Measurements from ENCODE around the gene MARCHF7.
"Not testable (repeated sequence)": the region's sequence is repeated elsewhere in the genome, so short reads cannot be mapped to it uniquely, and the experiment has no call there.

MARCHF7 gene

DNA sequence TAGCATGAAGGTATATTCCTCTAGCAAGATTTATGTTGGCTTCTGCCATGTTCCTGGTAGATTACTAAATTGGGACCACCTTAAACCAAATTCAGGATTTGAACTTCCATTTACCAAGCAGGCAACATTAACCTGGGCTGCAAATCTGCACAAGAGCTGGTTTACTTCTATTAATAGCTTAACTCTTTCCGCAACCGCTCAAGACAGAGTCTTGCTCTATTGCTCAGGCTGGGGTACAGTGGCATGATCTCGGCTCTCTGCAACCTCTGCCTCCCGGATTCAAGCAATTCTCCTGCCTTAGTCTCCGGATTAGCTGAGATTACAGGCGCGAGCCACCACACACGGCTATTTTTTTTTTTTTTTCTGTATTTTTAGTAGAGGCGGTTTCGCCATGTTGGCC is 8.4 kb downstream of the MARCHF7 start:
- TF ChIP-seq YY1 (IDR thresholded peaks at IDR 0.05; ENCODE audit: insufficient read depth, insufficient read length) (no peak), ZNF274 (IDR thresholded peaks at IDR 0.05; ENCODE audit: low read depth, low read length) (no peak), SUZ12 (IDR thresholded peaks at IDR 0.05; ENCODE audit: extremely low read depth, insufficient read depth, insufficient read length) (no peak)
- no peak for DNase-seq (ENCODE audit: low read depth, low spot score)
- Histone ChIP-seq H3K36me3 (ENCODE audit: insufficient read depth, insufficient read length, low read length) (peaks cover 82% of the 10 kb centered on the region), H3K4me3 (ENCODE audit: insufficient read length, low read depth) (no peak overlapping the region), H3K9ac (ENCODE audit: insufficient read length, low read depth) (no peak overlapping the region), H3K9me3 (ENCODE audit: insufficient read depth, low read length) (no peaks in the 10 kb centered on the region), H3K4me1 (ENCODE audit: insufficient read depth, insufficient read length) (no peaks in the 10 kb centered on the region), H3K27me3 (ENCODE audit: insufficient read depth, insufficient read length) (no peaks in the 10 kb centered on the region)

DNA sequence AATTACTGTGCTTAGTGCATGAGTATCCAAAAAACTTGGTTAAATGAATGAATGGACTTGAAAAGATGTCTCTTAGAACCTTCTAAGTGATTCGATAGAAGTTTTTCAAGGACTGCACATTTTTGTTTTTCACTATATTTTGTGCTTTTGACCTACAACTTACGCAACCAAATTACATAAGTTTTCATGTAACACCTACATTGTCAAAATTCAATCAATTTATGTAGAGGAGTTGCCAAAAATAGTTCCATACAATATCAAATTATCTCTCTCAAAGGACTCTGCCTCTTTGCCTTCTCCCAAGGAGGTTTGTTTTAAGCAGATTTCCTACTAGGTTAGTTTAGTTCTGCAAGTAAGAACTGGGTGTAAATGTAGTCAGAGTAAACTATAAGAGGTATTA is 10.3 kb downstream of the MARCHF7 start:
- no peaks in the 10 kb centered on the region for H3K4me1 ChIP-seq (ENCODE audit: insufficient read depth, insufficient read length)
- no peaks in the 10 kb centered on the region for H3K9me3 ChIP-seq (ENCODE audit: insufficient read depth, low read length)
- H3K27me3 ChIP-seq (ENCODE audit: insufficient read depth, insufficient read length), result no peaks in the 10 kb centered on the region
- DNase-seq (ENCODE audit: low read depth, low spot score), result no peak
- H3K36me3 ChIP-seq (ENCODE audit: insufficient read depth, insufficient read length, low read length), result peaks cover 68% of the 10 kb centered on the region
- no peak overlapping the region for H3K9ac ChIP-seq (ENCODE audit: insufficient read length, low read depth)
- no peak overlapping the region for H3K4me3 ChIP-seq (ENCODE audit: insufficient read length, low read depth)
- TF ChIP-seq SUZ12 (IDR thresholded peaks at IDR 0.05; ENCODE audit: extremely low read depth, insufficient read depth, insufficient read length) (no peak), YY1 (IDR thresholded peaks at IDR 0.05; ENCODE audit: insufficient read depth, insufficient read length) (no peak), ZNF274 (IDR thresholded peaks at IDR 0.05; ENCODE audit: low read depth, low read length) (no peak)

DNA sequence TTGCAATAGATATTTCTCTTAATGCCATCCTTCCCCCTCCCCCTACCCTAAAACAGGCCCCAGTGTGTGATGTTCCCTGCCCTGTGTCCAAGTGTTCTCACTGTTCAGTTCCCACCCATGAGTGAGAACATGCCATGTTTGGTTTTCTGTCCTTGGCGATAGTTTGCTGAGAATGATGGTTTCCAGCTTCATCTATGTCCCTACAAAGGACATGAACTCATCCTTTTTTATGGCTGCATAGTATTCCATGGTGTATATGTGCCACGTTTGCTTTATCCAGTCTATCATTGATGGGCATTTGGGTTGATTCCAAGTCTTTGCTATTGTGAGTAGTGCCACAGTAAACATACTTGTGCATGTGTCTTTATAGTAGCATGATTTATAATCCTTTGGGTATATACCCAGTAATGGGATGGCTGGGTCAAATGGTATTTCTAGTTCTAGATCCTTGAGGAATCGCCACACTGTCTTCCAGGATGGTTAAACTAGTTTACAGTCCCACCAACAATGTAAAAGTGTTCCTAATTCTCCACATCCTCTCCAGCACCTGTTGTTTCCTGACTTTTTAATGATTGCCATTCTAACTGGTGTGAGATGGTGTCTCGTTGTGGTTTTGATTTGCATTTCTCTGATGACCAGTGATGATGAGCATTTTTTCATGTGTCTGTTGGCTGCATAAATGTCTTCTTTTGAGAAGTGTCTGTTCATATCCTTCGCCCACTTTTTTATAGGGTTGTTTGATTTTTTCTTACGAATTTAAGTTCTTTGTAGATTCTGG is 12.7 kb downstream of the MARCHF7 start:
- DNase-seq (ENCODE audit: low read depth, low spot score); H3K4me3 ChIP-seq (ENCODE audit: insufficient read length, low read depth); H3K4me1 ChIP-seq (ENCODE audit: insufficient read depth, insufficient read length); H3K9me3 ChIP-seq (ENCODE audit: insufficient read depth, low read length); H3K27me3 ChIP-seq (ENCODE audit: insufficient read depth, insufficient read length); H3K9ac ChIP-seq (ENCODE audit: insufficient read length, low read depth): not testable (repeated sequence)
- H3K36me3 ChIP-seq (ENCODE audit: insufficient read depth, insufficient read length, low read length), result peaks cover 67% of the 10 kb centered on the region

DNA sequence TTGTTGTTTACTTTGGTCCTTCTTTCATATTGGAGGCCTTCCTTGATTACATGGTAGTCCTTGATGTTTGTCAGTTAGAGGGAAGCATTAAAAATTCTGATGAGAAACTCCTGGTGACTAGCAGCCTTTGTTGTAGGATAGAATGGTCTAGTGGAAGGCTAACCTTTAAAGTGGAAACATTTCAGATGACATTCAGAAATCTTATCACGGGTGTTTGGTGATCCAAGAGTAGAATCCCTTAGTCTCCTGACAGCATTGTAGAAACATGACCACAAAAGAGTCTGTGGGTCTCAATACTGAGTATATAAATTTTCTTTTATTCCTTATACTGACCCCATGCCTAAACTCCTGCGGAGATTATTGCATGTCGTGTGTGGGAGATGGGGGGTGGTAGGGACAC is 13.4 kb downstream of the MARCHF7 start:
- TF ChIP-seq YY1 (IDR thresholded peaks at IDR 0.05; ENCODE audit: insufficient read depth, insufficient read length), result no peak
- no peak for TF ChIP-seq ZNF274 (IDR thresholded peaks at IDR 0.05; ENCODE audit: low read depth, low read length)
- TF ChIP-seq SUZ12 (IDR thresholded peaks at IDR 0.05; ENCODE audit: extremely low read depth, insufficient read depth, insufficient read length), result no peak
- H3K9me3 ChIP-seq (ENCODE audit: insufficient read depth, low read length), result no peaks in the 10 kb centered on the region
- H3K4me1 ChIP-seq (ENCODE audit: insufficient read depth, insufficient read length), result no peaks in the 10 kb centered on the region
- no peak overlapping the region for H3K9ac ChIP-seq (ENCODE audit: insufficient read length, low read depth)
- no peak overlapping the region for H3K4me3 ChIP-seq (ENCODE audit: insufficient read length, low read depth)
- no peak for DNase-seq (ENCODE audit: low read depth, low spot score)
- H3K36me3 ChIP-seq (ENCODE audit: insufficient read depth, insufficient read length, low read length), result peaks cover 67% of the 10 kb centered on the region
- no peaks in the 10 kb centered on the region for H3K27me3 ChIP-seq (ENCODE audit: insufficient read depth, insufficient read length)

DNA sequence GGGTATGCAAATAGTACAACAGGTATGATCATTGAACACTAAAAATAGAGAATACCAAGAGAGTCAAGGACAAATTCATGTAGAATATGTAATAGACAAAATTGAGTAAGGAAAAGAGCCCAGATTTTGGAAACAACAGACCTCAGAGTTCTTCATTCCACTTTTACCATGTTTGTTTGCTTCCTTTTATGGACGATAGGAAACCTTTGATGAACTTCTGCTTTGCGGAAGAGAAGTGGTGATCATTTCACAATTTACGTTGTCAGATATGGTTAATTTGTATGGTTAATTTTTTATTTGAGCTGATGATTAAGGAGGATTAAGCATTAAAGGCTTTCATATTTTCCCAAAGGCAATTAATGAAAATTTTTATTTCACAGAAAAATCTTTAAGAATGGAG is 16.3 kb downstream of the MARCHF7 start:
- no peak for DNase-seq (ENCODE audit: low read depth, low spot score)
- H3K4me1 ChIP-seq (ENCODE audit: insufficient read depth, insufficient read length), result no peaks in the 10 kb centered on the region
- no peak overlapping the region for H3K4me3 ChIP-seq (ENCODE audit: insufficient read length, low read depth)
- no peaks in the 10 kb centered on the region for H3K27me3 ChIP-seq (ENCODE audit: insufficient read depth, insufficient read length)
- no peak for TF ChIP-seq ZNF274 (IDR thresholded peaks at IDR 0.05; ENCODE audit: low read depth, low read length)
- TF ChIP-seq SUZ12 (IDR thresholded peaks at IDR 0.05; ENCODE audit: extremely low read depth, insufficient read depth, insufficient read length), result no peak
- no peak for TF ChIP-seq YY1 (IDR thresholded peaks at IDR 0.05; ENCODE audit: insufficient read depth, insufficient read length)
- peaks cover 64% of the 10 kb centered on the region for H3K36me3 ChIP-seq (ENCODE audit: insufficient read depth, insufficient read length, low read length)
- no peaks in the 10 kb centered on the region for H3K9me3 ChIP-seq (ENCODE audit: insufficient read depth, low read length)
- H3K9ac ChIP-seq (ENCODE audit: insufficient read length, low read depth), result no peak overlapping the region

DNA sequence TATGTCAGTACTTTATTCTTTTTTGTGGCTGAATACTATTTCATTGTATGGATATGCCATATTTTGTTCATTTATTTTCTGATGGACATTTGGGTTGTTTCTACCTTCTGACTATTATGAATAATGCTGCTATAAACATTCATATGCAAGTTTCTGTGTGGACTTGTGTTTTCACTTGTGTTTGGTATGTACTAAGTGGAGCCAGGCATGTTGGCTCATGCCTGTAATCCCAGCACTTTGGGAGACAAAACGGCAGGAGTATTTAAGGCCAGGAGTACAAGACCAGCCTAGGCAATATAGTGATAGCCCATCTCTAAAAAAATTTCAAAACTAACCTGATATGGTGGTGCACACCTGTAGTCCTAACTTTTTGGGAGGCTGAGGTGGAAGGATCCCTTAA is 23.3 kb downstream of the MARCHF7 start:
- peaks cover 91% of the 10 kb centered on the region for H3K36me3 ChIP-seq (ENCODE audit: insufficient read depth, insufficient read length, low read length)
- no peak for DNase-seq (ENCODE audit: low read depth, low spot score)
- peaks cover 4% of the 10 kb centered on the region for H3K4me1 ChIP-seq (ENCODE audit: insufficient read depth, insufficient read length)
- H3K9me3 ChIP-seq (ENCODE audit: insufficient read depth, low read length), result no peaks in the 10 kb centered on the region
- no peak overlapping the region for H3K4me3 ChIP-seq (ENCODE audit: insufficient read length, low read depth)
- no peak overlapping the region for H3K9ac ChIP-seq (ENCODE audit: insufficient read length, low read depth)
- no peak for TF ChIP-seq SUZ12 (IDR thresholded peaks at IDR 0.05; ENCODE audit: extremely low read depth, insufficient read depth, insufficient read length)
- H3K27me3 ChIP-seq (ENCODE audit: insufficient read depth, insufficient read length), result no peaks in the 10 kb centered on the region

DNA sequence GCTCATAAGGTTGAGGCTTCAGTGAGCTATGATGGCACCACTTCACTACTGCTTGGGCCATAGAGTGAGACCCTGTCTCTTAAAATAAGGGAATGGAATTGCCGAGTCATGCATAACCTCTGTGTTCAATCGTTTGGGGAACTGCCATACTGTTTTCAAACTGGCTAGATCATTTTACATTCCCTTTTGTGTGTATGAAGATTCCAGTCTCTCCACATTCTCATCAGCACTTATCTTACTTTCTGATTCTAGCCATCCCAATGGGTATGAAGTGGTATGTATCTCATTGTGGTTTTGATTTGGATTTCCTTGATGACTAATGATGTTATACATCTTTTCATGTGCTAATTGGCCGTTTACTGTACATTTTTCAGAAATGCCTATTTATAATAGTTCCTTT is 23.7 kb downstream of the MARCHF7 start:
- Histone ChIP-seq H3K4me3 (ENCODE audit: insufficient read length, low read depth) (no peak overlapping the region), H3K36me3 (ENCODE audit: insufficient read depth, insufficient read length, low read length) (peaks cover 91% of the 10 kb centered on the region), H3K9ac (ENCODE audit: insufficient read length, low read depth) (no peak overlapping the region), H3K27me3 (ENCODE audit: insufficient read depth, insufficient read length) (no peaks in the 10 kb centered on the region), H3K4me1 (ENCODE audit: insufficient read depth, insufficient read length) (peaks cover 4% of the 10 kb centered on the region), H3K9me3 (ENCODE audit: insufficient read depth, low read length) (no peaks in the 10 kb centered on the region)
- no peak for DNase-seq (ENCODE audit: low read depth, low spot score)
- TF ChIP-seq YY1 (IDR thresholded peaks at IDR 0.05; ENCODE audit: insufficient read depth, insufficient read length) (no peak), SUZ12 (IDR thresholded peaks at IDR 0.05; ENCODE audit: extremely low read depth, insufficient read depth, insufficient read length) (no peak), ZNF274 (IDR thresholded peaks at IDR 0.05; ENCODE audit: low read depth, low read length) (no peak)
